HL-60/S4 treated with phorbol 12-myristate 13-acetate at 8.2 ng/mL for 4 days and 3 days (cell line): ENCODE data around the gene NOP16.
"Not testable (repeated sequence)": the region's sequence is repeated elsewhere in the genome, so short reads cannot be mapped to it uniquely, and the experiment has no call there.

Source experiments
- in situ Hi-C: fragments of 300-500 bp; cut with MboI; formaldehyde crosslinking; loops from 2 replicates; pipeline ENCODE4 v1.15.0; 2022; ENCODE audit warnings: low sequenced_read_pairs

The NOP16 gene

DNA sequence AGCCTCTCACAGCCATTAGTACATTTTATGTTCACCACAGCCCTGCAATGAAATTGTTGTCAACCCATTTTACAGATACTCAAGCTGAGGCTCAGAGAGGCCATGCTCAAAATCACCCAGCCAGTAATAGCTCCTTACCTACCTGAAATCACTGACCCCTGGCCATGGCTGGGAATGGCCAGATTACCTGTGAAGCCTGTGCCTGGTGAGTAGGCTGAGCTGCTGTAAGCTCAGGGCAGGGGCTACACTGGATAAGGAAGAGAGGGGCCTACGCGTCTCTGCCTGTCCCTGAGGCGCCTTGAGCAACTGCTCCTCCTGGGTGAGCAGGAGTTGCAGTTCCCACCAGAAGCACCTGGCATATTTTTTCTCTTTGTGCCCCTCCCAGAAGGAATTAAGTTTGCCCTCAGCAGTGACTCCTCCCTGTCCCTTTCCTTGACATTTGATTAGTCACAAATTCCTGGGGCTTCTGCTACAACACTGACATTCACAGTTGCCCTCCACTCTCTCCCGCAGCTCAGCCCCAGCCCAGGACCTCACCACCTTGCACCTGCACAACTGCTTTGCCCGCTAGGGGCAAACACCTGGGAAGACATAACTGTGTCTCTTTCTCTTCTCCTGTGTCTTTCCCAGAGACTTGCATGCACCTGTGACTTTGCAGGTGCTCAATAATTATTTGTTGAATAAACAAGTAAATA lies 22.2 kb upstream of the NOP16 start:
- in situ Hi-C loops: no loop called here

DNA sequence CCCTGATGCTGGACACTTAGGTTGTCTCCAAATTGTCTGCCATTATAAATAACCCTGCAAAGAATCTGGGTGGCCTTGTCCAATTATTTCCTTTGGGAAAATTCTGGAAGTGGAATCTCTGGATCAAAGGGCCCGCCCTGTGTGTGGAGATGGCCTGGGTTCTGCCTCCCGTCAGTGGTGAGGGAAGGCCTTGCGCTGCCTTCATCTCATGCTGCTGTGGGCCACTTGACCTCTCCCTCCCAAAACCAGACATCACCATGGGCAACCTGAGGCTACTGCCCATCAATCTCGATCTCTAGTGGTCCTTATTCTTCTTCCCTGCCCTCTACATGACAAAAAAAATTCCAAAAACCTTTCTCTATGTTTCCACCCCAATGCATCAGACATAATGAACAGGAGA lies 21.4 kb upstream of the NOP16 start:
- in situ Hi-C loops: no loop called here

DNA sequence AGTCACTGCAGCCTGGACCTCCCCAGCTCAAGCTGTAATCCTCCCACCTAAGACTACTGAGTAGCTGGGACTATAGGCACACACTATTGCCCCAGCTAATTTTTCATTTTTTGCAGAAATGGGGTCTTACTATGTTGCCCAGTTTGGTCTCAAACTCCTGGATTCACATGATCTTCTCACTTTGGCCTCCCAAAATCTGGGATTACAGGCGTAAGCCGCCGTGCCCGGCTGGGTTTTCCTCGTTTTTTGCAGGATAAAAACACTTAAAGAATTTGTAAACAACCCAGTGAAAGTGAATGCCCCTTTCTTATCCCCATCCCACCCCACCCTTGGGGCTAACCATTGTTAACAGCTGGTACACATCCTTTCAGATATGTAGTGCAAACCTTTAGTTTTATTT lies 20.2 kb upstream of the NOP16 start:
- in situ Hi-C loops: no loop called here

DNA sequence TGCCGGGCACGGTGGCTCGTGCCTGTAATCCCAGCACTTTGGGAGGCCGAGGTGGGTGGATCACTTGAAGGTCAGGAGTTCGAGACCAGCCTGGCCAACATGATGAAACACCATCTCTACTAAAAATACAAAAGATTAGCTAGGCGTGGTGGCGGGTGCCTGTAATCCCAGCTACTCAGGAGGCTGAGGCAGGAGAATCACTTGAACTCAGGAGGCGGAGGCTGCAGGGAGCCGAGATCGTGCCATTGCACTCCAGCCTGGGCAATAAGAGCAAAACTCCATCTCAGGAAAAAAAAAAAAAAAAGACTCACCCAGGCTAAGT lies 19.8 kb upstream of the NOP16 start:
- in situ Hi-C loops: not testable (repeated sequence)

DNA sequence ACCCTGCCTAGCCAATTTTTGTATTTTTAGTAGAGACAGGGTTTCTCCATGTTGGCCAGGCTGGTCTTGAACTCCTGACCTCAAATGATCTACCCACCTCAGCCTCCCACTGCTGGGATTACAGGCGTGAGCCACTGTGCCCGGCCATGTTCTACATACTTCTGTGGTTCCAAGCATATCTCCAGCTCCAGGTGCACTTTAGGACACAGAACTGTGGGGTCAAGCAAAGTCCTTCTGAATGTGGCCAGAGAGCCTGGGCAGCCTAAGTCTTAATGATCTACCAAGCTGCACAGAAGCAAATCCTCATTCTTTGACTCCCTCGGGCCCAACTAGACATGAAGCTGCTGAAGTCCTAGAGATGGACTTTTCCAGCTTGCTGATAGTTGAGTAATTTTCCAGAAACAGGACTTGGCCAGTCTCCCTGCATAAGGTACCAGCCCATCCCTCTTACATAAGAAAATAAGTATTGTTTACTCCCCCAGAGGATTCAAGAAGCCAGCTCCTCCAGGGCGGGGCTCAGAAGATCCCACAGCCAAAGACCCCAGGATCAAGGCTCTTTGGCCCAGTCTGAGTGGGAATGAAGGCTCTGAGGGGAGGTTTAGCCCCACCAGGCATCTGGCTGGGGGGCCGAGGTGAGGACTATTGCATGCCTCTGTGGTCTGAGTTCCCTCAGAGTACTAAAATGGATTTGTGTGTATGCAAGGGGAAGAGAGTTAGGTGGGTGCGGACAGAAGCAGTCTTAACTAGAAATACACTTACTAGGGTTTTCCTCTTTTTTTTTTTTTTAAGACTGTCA lies 19.3 kb upstream of the NOP16 start:
- in situ Hi-C loops: no loop called here

DNA sequence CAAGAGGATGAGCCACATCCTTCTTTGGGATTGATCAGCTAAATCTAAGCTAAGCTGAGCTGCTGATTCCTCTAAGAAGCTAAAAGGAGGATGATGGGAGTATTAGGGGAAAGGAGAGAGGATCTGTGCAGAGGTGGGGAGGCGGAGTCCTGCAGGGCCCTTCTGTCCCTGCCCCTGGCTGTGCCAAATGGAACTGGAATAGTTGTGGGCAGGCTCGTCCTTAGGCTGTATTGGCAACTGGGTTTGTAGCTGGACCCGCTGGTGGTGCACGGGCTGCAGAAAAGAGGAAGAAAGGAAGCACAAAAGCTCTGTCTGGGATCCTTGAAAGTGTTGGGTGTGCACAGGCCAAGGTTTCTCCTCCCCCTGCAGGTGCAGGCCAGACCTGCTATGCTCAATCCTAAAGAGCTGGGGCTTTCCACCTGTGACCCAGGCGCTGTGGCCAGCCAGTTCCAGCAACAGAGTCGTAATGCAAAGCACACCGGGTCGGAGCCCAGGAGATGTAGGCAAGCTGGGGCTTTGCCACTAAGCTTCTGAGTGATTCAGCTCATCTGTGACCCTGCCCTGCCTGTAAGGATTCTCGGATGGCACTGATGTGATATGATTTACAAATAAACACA lies 18.1 kb upstream of the NOP16 start:
- in situ Hi-C loops: no loop called here

DNA sequence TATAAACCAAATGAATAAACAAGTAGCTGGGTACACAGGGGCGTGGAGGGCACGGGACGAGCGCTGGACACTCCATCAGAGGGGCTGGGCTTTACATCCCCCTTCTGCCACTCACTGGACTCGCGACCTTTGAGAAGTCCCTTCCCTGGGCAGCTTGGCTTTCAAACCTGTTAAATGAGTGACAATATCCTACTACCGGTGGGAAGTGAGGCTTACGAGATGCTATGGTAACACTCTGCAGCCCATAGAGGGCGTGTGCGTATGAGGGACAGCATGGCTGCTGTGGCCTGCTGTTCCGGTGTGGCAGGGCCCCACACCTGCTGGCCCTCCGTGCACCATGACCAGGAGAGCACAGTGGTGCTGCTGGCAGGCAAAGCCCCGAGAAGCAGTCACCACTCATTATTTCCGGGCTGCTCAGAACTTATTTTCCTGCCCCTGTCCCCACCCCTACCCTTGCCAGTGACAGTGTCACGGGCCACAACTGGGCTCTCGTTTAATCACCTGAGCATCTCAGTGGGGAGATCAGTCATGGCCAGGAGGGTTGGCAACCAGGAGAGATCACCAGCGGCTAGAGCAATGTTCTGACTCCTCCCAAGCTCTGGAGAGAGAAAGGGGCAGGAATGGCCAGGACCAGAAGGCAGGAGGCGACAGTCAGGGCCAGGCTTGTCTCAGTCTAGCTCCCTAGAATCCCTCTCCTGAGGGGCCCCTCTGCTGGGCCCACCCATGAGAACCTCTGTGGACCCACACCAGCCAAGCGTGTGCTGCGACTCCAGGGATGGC lies 17.4 kb upstream of the NOP16 start:
- in situ Hi-C loops: no loop called here

DNA sequence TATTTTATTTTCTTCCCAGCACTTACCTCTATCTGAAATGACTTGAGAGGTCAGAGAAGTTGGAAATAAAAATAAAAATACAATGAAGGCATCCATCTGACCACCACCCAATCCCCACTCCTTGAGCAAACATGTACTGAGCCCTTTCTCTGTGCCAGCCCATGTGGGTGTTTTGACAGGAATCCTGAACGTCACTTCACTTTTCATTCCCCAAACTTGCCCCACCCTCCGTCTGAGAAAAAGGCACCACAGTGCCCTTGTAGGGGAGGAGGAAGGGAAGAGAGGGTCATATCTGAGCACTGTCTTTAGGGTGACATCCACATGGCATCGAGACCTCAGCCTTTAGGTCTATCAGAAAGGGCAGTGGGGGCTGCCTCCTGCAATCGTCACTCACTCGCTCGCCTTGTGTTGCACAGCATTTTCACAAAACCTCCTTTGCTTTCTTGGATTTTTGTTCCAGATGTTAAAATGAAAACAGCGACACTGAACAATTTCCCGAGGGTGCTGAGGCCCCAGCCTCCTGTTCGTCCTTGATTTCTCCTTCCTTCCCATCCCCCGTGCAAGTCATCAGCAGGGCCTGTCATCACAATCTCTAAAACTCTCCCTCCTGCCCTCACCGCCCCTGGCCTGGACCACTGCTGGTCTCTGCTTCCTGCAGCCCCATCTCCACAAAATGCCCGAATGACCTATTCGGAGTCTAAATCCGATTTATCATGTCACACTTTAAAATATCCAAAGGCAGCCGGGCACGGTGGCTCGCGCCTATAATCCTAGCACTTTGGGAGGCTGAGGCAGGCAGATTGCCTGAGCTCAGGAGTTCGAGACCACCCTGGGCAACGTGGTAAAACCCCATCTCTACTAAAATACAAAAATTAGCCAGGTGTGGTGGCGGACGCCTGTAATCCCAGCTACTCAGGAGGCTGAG lies 13.1 kb upstream of the NOP16 start:
- in situ Hi-C loops: no loop called here

DNA sequence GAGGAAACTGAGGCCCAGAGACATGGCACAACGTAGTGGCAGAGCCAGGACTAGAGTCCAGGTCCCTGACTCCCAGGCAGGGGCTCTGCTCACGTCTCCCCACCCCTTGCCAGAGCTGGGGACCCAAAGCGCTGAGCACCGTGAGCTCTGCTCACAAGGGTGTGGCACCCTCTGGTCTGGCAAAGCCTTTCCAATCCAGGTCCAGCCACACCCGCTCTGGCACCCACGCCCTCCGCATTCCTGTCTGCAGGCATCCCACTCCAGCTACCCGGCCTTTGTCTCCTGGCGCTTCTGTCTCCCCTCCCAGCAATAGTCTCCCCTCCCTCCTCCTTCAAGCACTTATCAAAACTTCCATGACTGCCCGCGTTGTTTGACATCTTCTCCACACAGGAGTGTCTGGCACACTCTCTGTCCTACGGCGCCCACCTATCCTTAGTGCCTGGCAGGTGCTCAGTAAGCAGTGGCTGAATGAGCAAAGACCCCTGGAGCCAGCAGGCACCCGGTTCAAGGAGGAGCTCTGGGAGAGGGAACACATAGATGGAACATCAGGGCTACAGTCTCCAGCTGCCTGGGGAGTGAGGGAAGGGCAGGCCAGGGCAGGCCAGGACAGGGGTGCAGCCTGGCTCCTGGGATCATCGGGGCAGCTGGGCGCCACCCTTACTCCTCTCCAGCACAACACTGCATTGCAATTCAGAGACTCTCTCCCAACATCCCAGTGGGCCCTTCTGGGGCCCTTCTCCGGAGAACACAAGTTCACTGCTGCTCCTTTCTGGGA lies 12.2 kb upstream of the NOP16 start:
- in situ Hi-C loops: no loop called here

DNA sequence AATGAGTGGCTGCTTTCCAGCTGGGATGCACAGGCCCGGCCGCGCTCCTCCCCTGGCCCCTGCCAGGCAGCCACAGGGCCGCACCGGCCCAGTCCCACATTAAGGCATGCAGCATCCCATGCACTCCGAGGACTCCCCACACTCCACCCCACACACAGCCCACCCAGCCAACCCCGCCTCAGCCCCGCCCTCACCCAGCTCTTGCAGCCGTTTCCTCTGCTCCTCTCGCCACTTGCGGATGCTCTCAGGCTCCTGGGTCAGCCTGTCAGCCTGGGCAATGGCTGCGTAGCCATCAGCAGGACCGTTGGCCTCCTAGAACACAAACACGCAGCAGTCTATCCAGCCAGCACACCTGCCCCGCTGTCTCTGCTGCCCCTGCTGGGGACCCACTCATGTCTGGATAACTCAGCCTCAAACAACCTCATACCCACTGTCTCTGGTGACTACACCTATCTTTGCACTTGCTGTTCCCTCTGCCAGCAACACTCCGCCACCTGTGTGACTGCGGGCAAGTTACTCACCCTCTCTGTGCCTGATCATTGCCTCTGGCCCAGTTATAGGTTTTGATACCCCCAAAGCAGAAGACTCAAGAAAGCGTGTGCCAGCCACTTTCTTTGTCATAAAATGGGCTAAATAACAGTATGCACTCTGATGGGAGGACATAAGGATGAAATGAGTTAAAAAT lies 9.5 kb upstream of the NOP16 start:
- in situ Hi-C loops: no loop called here

DNA sequence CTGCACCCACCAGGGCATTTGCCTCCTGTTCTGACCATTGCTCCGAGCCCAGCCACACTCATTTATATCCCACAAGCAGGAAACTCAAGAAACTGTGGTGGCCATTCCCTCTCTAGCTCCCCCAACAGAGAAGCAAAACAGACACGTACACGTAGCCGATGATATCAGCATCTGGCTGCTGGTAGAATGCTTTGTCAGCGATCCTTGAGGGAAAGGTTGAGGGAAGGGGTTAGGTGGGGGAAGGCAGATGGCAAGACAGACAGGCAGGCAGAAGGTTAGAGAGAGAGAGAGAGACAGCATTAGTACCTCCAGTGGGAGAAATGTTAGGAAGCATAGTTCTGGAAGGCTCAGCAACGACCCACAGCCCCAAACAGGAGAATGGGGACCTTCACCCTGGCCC lies 7.9 kb upstream of the NOP16 start:
- in situ Hi-C loops: no loop called here

DNA sequence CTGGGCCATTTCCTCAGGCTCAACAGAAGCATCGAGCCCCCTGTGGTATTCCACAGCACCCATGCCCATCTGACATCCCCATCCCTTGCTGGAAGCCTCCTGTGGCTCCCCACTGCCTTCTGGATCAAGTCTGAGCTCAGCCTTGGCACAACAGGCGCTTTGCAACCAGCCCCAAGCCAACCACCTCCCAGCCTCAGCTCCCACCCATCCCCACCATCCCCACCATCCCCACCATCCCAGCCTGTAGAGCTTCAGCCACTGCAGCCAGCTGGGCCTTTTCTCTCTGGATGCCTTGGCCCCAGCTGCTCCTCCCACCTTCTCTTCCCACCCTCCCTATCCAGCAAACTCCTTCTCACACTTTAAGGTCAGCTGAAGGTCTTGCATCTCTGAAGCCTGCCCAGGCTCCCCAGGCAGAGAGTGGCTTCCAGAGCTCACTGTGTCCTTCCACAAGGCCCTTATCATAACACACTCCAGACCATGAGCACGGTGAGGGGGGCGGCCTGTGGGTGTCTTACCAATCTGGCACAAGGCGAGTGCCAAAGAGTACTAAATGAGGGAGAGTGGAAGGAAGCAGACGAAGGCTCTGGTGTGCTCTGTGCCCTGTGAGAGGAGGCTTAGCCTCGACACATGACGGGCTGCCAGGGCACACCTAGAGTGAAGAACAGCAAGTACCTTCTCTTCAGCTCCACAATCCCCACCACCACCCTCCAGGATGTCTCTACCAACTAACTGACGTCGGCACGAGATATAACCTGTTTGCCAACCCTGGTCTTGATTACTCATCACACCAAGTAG lies 6.7 kb upstream of the NOP16 start:
- in situ Hi-C loops: no loop called here

DNA sequence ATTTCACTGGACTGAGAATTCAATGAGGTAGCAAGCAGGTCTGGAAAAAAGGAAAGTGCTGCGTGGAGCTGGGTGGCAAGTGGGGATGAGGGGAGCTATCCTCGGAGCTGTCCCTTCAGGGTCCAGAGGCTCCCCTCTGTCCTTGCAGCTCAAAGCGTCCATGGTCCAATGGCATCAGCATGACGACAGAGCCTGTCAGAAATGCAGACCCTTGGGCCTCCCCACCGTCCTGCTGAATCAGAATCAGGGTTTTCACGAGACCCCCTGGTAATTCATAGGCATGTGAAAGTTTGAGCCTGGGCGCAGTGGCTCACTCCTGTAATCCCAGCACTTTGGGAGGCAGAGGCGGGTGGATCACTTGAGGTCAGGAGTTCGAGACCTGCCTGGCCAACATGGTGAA lies 5.7 kb upstream of the NOP16 start:
- in situ Hi-C loops: no loop called here

DNA sequence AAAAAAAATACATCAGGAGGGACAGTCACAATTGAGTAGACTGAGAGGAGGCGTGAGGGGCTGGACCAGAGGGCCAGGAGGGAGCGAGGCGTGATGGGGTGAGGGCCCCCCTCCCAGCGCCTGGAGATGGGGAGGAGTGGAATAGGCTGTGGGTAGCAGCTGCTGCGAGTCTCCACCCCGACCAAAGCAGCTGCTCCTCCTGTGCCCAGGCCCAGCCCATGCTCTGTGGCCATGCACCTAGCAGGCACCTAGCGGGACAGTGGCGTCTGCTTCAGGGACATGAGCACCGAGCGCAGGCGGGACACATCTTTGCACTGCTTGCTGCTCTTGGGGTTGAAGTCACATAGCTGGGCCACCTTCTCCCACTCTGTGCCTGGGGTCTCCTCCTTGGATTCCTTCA lies 4.1 kb upstream of the NOP16 start:
- in situ Hi-C loops: no loop called here

DNA sequence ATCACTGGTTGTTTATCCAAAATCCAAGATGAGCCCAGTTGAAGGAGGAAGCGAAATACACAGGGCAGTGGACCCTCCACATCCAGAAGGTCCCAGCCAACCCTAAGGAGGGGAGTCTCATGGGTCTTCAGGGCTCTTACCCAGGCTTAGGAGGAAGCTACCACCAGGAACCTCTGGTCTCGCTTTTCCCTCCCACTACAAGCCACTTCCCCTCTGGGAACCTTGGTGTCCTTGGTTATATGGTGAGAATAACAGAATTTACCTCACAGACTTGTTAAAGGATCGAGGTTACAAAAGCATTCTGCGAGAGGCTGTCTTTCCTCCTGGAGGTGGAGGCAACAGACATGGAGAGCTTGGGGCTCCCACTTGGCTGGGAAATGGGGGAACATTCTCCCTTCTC lies 3.6 kb upstream of the NOP16 start:
- in situ Hi-C loops: no loop called here

DNA sequence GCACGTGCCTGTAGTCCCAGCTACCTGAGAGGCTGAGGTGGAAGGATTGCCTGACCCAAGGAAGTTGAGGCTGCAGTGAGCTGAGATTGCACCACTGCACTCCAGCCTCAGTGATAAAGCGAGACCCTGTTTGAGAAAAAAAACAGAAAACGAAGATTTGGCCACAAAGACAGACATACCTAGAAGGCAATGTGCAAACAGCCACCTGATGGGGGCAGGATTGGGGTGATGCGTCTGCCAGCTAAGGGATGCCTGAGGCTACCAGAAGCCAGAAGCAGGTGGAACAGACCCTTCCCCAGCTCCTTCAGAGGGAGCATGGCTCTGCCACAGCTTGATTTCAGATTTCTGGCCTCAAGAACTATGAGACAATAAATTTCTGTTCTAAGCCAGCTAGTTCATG lies 3.1 kb upstream of the NOP16 start:
- in situ Hi-C loops: no loop called here

DNA sequence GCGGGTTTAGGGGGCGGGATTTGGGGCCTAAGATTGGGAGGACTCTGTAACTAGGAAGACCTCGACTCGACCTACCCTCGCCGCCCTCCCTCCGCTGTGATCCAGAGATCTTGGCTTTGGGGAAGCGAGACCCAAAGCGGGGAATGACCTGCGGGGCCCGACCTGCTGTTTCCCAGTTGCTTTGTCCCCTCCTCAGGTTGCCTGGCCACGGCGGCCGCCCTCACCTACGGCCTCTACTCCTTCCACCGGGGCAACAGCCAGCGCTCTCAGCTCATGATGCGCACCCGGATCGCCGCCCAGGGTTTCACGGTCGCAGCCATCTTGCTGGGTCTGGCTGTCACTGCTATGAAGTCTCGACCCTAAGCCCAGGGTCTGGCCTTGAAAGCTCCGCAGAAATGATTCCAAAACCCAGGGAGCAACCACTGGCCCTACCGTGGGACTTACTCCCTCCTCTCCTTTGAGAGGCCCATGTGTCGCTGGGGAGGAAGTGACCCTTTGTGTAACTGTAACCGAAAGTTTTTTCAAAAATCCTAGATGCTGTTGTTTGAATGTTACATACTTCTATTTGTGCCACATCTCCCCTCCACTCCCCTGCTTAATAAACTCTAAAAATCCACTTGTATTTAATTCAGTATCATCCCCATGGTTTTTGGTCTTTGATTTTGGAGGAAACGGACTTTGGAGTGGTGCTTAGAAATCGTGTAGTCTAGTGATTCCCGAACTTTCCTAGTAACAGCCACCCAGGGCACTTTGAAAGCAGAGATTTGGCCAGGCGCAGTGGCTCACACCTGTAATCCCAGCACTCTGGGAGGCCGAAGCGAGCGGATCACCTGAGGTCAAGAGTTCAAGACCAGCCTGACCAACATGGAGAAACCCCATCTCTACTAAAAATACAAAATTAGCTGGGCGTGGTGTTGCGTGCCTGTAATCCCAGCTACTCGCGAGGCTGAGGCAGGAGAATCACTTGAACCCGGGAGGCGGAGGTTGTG lies 1.0 kb upstream of the NOP16 start:
- in situ Hi-C loops: no loop called here
